GM21723 (cell line): ENCODE measurements around the gene ELFN1.

ENCODE experiments used
- ATAC-seq: cut with Tn5 transposase; IDR thresholded peaks from one replicate; pipeline ENCODE4 v1.9.1; 2021; ENCODE audit warnings: mild to moderate bottlenecking, moderate library complexity; ENCODE audit not compliant: unreplicated experiment

ELFN1 gene

GRCh38 chr7:1721047-1721690 lies 51.1 kb downstream of the ELFN1 start:
- ATAC-seq: no peak

GRCh38 chr7:1723254-1723653 lies 53.2 kb downstream of the ELFN1 start:
- no peak for ATAC-seq

- no peak for ATAC-seq
Observed at GRCh38 chr7:1724118-1724910, 54.2 kb downstream of the ELFN1 start.

GRCh38 chr7:1725199-1725690 lies 55.2 kb downstream of the ELFN1 start:
- ATAC-seq: no peak

GRCh38 chr7:1725766-1726630 lies 55.9 kb downstream of the ELFN1 start:
- ATAC-seq: no peak

- no peak for ATAC-seq
Observed at GRCh38 chr7:1727079-1727478, 57.0 kb downstream of the ELFN1 start.

GRCh38 chr7:1727812-1728570 lies 57.9 kb downstream of the ELFN1 start:
- no peak for ATAC-seq

- no peak for ATAC-seq
Observed at GRCh38 chr7:1729183-1729582, 59.1 kb downstream of the ELFN1 start.

- no peak for ATAC-seq
Observed at GRCh38 chr7:1729773-1730172, 59.7 kb downstream of the ELFN1 start.

- no peak for ATAC-seq
Observed at GRCh38 chr7:1732072-1732471, 62.0 kb downstream of the ELFN1 start.

- ATAC-seq: no peak
Observed at GRCh38 chr7:1732645-1733044, 62.6 kb downstream of the ELFN1 start.

- no peak for ATAC-seq
Observed at GRCh38 chr7:1733206-1733907, 63.3 kb downstream of the ELFN1 start.

- no peak for ATAC-seq
Observed at GRCh38 chr7:1733908-1734730, 64.0 kb downstream of the ELFN1 start.

GRCh38 chr7:1735262-1735661 lies 65.2 kb downstream of the ELFN1 start:
- no peak for ATAC-seq

GRCh38 chr7:1735806-1736483 lies 65.9 kb downstream of the ELFN1 start:
- no peak for ATAC-seq

GRCh38 chr7:1736484-1736817 lies 66.4 kb downstream of the ELFN1 start:
- no peak for ATAC-seq

- no peak for ATAC-seq
Observed at GRCh38 chr7:1736830-1737229, 66.8 kb downstream of the ELFN1 start.

GRCh38 chr7:1737523-1737922 lies 67.4 kb downstream of the ELFN1 start:
- ATAC-seq: no peak

GRCh38 chr7:1737956-1738355 lies 67.9 kb downstream of the ELFN1 start:
- ATAC-seq: no peak
